ENCODE measurements around the gene GREB1L. TPM values are rescaled to one million over a fixed set of nuclear protein-coding genes. Genes with fewer than 3 reads are reported as not detected.

Gene GREB1L
- total and polyA plus RNA-seq, 9 of the 15 experiments (the other 6 are each of a cell fraction or from before 2014, with no cell fraction given): 0.03 TPM; not detected in 8

DNA sequence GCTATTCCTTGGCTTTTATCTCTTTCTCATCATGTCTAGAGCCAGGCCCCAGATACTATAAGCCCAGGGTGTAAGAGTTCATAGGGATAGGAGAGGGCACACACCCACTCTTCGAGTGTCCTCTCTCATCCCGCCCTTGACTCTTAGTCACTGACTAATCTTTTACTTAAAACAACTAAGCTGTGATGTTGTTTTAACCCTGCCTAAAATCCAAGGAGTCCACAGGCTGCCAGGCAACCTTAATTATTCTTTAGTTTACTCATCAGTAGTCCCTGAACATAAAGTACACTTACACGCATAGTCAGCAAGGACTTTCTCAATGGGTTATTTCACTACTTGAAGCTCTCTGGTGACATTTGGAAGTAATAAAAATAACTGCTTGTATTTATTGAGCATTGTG, 28.4 kb downstream of the GREB1L start (continued):
- TF ChIP-seq, protein P1, sequence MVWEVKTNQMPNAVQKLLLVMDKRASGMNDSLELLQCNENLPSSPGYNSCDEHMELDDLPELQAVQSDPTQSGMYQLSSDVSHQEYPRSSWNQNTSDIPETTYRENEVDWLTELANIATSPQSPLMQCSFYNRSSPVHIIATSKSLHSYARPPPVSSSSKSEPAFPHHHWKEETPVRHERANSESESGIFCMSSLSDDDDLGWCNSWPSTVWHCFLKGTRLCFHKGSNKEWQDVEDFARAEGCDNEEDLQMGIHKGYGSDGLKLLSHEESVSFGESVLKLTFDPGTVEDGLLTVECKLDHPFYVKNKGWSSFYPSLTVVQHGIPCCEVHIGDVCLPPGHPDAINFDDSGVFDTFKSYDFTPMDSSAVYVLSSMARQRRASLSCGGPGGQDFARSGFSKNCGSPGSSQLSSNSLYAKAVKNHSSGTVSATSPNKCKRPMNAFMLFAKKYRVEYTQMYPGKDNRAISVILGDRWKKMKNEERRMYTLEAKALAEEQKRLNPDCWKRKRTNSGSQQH (CRISPR knock-in tag; IDR thresholded peaks at IDR 0.05): no peak
- TF ChIP-seq BRF1 (IDR thresholded peaks at IDR 0.05; ENCODE audit: borderline replicate concordance, extremely low read depth, insufficient read length) (no peak), SAFB2 (IDR thresholded peaks at IDR 0.05; ENCODE audit: borderline replicate concordance, low read depth, low read length, severe bottlenecking) (no peak), ESRRB (CRISPR knock-in tag; IDR thresholded peaks at IDR 0.05; ENCODE audit: borderline replicate concordance) (no peak), FOXK1 (CRISPR knock-in tag; IDR thresholded peaks at IDR 0.05; ENCODE audit: borderline replicate concordance) (no peak)

- no peak overlapping the region for H3K9ac ChIP-seq (ENCODE audit: insufficient read depth in 1 of 2, low read depth in 2 of 2, low read length in 2 of 2)
- no peak for ATAC-seq
Measured at GRCh38 chr18:21272016-21272579, 30.1 kb downstream of the GREB1L start.

More at GRCh38 chr18:21272016-21272579, 30.1 kb downstream of the GREB1L start:
- Histone ChIP-seq H3K4me2 (ENCODE audit: insufficient read depth, low read length) (no peak overlapping the region), H3K9me1 (ENCODE audit: control insufficient read depth, insufficient read depth, low read length) (no peaks in the 10 kb centered on the region), H3K9me3 (replicated peaks; ENCODE audit: control insufficient read depth, insufficient read depth, low read depth, low read length) (no peaks in the 10 kb centered on the region), H3K27me3 (ENCODE audit: control insufficient read depth in 2 of 2, insufficient read depth in 2 of 2, low read length in 2 of 2) (no peaks in the 10 kb centered on the region), H3K4me3 (no peak overlapping the region), H3K4me1 (replicated peaks in 1 of 2; ENCODE audit: control insufficient read depth in 2 of 2, insufficient read depth in 2 of 2, low read length in 2 of 2) (no peaks in the 10 kb centered on the region), H3K79me2 (ENCODE audit: control insufficient read depth, insufficient read depth, low read length) (no peaks in the 10 kb centered on the region), H3K36me3 (ENCODE audit: control insufficient read depth, insufficient read depth, low read length) (no peaks in the 10 kb centered on the region), H3K27ac (ENCODE audit: extremely low read depth, low read depth, low read length) (no peak overlapping the region), H2AFZ (ENCODE audit: low read depth, low read length) (no peak overlapping the region), H4K20me1 (replicated peaks; ENCODE audit: control insufficient read depth, insufficient read depth, low read length) (no peaks in the 10 kb centered on the region)
- ChIA-PET CTCF (ENCODE audit: low intra/inter-chr PET ratio) (no interaction called here), POLR2A (no interaction called here)
- BruUV-seq (replicated peaks): no TSS peak
- DNase-seq (ENCODE audit: extremely low read depth in 1 of 4, low spot score in 3 of 4): no peak
- FAIRE-seq: no peak
- intact Hi-C loops (cut with micrococcal nuclease) (loop anchor here (10.0 kb wide), 1 partner anchor 57 kb away; no protein-coding TSS in a partner anchor), in situ Hi-C loops (cut with MboI) (no loop called here)
- 7% methylated on average over 4 of the region's 4 CpGs for WGBS (ENCODE audit: insufficient coverage, low coverage, missing lambda C conversion rate)
- TF ChIP-seq ARID2 (IDR thresholded peaks at IDR 0.05) (no peak), KLF16 (IDR thresholded peaks at IDR 0.05) (no peak), MBD2 (IDR thresholded peaks at IDR 0.05; ENCODE audit: borderline replicate concordance, low read depth) (no peak), CBX3 (IDR thresholded peaks at IDR 0.05; ENCODE audit: borderline replicate concordance in 1 of 2, low read length in 2 of 2) (no peak)
- TF ChIP-seq, protein P2, sequence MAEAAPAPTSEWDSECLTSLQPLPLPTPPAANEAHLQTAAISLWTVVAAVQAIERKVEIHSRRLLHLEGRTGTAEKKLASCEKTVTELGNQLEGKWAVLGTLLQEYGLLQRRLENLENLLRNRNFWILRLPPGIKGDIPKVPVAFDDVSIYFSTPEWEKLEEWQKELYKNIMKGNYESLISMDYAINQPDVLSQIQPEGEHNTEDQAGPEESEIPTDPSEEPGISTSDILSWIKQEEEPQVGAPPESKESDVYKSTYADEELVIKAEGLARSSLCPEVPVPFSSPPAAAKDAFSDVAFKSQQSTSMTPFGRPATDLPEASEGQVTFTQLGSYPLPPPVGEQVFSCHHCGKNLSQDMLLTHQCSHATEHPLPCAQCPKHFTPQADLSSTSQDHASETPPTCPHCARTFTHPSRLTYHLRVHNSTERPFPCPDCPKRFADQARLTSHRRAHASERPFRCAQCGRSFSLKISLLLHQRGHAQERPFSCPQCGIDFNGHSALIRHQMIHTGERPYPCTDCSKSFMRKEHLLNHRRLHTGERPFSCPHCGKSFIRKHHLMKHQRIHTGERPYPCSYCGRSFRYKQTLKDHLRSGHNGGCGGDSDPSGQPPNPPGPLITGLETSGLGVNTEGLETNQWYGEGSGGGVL (CRISPR knock-in tag; IDR thresholded peaks at IDR 0.05): no peak
